Inferior parietal cortex (tissue), 1 donor: ENCODE measurements around the gene AFAP1L1.

Source experiments
- DNase-seq: peaks from one replicate; pipeline ENCODE4 v3.0.0-alpha.2; 2016; ENCODE audit errors: extremely low spot score

Gene AFAP1L1

GRCh38 chr5:149271716-149272563, at the start of gene AFAP1L1:
TSS of gene AFAP1L1 (plus strand) at chr5:149271859. CDS start at chr5:149271969, 110 bp downstream.
- DNase-seq = peak; percentile 25

DNA sequence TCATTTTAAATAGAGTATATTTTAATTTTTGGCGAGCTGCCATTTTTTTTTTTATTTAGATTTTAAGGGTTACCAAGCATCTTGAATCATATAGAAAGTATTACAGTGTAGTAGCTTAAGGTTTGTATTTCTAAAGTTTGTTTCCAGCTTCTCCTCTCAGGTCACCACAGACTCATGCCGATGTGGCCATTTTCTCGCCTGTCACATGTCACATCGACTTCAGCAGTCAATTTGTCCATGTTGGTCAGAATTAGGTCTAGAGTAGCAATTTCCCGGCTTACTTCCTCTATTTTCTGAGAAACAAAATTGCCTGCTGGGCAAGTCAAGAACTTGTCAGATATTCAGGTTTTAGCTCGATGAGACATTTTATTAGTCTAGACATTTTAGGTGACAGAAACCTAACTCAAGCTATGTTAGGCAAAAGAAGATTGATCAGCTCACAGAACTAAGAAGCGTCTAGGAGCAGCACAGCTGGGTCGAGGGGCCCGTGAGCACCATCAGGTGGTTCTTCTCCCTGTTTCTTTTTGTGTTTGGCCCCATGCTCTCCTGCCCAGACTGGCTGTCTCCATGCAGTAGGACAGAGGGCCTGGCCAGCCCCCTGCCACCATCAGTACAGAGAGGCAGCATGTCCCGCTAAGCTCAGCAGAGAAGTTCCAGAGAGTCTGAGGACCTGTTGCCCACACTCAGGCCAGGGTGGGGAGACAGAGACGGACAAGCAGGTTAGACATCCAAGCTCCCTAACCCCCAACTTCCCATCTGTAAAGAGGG, 48.4 kb upstream of the AFAP1L1 start:
- DNase-seq = no peak

DNA sequence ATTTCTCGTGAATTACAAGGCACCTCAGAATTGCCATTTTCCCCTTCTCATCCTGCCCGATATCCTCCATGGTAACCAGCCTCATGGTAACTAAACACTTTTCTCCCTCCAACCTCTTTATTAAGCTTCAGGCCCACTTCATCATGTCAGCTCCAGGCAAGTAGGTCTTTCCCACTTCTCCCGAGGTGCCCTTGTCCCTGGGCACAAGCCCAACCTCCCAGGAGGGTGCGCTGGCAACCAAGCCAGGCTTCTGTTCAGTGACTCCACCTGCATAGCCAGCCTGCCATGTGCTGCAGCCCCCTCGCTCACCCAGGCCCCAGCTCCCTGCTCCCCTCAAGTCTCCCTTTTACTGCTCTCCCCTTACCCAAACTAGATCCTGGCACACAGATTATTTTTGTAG, 47.4 kb upstream of the AFAP1L1 start:
- no peak for DNase-seq

DNA sequence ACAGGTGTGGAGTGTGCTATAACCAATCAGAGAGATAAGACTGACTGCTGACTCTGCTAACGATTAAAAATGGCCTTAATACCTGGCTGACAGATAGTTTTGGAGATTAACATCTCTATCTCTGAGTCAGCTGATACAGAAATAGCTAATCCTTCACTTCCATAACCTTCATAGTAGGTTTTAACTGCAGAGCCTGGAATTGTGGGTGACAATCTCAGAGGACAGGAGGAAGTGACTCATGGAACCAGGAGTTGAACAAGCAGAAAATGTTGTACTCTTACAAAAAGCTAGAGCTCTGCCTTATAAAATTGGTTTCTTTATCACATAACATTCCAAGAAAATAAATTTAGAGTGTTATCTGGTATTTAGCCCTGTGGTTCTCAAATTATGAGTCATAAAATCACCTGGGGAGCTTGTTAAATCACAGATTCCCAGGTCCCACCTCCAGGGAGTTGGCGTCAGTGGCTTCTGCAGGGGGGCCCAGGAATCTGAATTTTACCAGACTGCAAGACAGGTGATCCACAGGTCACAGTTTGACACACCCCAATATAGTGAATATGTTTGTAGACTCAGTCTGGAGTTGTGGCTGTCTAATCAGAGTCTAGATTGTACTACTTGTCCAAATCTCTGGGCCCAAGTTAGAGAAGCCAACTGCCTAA, 44.4 kb upstream of the AFAP1L1 start:
- no peak for DNase-seq

GRCh38 chr5:149228618-149229297, 42.9 kb upstream of the AFAP1L1 start:
- peak; percentile 66 for DNase-seq

DNA sequence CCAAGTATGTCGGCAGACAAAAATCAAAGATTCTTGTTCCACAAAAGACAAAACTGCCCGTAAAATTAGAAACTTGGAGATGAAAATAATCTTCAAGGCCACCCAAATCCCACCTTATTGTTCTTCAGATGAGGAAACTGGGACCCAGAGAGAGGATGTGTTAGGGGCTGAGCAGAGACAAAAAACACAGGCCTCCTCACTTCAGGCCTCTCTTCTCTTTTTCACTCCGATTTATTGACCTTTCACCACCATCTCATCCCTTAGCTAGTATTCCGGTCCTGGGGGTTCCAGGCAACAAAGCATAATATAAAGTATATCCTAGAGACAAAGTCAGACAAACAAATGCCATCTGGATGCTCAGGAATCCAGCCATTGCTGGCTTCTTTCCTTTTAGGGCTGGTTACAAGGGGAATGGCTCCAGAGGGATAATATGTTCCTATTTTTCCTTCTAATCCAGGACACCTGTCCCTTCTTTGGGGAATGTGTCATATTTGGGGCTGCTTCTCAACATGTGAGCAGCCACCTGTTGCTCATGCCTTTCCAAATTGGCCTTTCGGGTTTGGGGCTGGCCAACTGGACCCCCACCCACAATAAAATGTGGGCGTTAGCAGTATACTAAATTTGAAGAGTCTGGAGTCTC, 42.2 kb upstream of the AFAP1L1 start:
- no peak for DNase-seq

DNA sequence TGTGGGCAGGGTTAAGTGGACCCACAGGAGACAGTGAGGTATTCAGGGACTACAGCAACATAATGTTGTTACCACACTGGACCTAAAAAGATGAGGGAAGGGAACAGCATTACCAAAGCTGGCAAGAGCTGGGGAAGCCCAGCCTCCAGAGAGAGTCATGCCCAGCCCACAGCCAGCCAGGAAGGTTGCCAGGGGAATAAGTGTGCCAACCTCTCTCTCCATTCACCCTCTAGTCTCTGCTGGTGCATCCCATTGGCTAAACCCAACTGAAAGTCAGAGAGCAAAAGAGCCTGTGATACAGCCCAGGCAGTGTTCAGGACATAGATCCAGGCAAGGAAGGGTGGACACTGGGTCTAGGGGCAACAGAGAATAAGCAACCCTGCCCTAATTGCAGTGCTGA, 35.8 kb upstream of the AFAP1L1 start:
- DNase-seq = no peak

GRCh38 chr5:149237662-149238061, 34.0 kb upstream of the AFAP1L1 start:
- DNase-seq = no peak

DNA sequence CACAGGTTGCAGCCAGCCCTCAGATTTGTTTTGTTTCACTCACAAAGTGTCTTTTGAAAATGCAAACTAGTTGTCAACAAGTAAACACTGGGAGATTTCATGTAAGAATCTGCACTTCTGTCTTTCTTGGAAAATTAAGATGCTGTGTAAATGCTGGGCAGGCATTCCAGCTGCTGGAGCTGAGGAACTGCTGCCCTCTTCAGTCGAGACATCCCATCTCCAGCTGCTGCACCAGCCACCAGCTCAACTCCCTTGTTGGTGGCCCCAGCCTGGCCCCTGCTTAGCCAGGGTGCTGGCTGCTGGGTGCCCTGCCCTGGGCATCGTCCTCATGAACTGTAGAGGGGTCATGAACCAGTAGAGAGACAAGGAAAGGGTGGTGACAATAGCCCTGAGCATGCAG, 33.1 kb upstream of the AFAP1L1 start:
- no peak for DNase-seq

DNA sequence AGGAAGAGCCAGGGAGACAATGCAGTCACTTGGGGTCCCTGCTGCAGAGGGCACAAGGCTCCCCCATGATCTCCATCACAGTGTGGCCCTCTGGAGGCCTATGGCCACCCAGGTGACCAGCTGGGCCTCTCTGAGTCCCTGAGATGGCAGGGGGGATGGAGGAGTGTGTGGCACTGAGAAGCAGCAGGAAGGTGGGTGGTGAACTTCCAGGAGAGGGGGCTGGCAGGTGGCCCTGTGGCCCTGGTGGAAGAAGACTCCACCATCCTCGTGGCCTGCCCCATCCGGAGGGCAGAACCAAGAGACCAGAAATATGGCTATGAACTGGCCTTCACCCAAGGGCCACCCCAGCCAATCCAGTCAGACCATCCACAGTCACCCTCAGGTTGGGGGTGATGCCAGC, 31.7 kb upstream of the AFAP1L1 start:
- no peak for DNase-seq

GRCh38 chr5:149240354-149240998, 31.2 kb upstream of the AFAP1L1 start:
- no peak for DNase-seq

- DNase-seq = no peak
These were observed 29.3 kb upstream of the AFAP1L1 start for GRCh38 chr5:149242339-149242738.

DNA sequence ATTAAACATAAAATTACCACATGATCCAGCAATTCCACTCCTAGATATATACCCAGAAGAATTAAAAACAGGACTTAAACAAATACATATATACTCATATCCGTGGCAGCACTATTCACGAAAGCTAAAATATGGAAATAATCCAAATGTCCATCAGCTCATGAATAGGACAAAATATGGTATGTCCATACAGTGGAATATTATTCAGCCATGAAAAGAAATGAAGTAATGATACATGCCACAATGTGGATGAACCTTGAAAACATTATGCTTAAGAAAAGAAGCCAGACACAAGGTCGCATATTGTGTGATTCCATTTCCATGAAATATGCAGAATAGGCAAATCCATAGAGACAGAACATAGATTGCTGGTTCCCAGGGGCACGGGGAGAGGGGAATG, 24.8 kb upstream of the AFAP1L1 start:
- DNase-seq = no peak

DNA sequence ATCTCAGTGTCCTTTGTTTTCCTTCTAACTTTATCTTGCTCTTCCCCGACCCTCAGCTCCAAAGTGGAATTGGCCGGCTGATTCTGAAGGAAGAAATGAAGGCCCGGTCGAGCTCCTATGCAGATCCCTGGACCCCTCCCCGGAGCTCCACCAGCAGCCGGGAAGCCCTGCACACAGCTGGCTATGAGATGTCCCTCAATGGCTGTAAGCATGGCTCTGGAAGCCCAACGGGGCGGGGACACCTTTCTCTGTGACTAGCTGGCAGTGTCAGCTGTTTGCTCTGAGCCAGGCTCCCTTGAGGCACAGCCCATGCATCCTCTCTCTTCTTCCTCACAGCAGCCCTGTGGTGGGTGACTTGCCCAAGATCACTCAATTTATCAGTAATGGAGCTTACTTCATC, 23.9 kb upstream of the AFAP1L1 start:
- no peak for DNase-seq

DNA sequence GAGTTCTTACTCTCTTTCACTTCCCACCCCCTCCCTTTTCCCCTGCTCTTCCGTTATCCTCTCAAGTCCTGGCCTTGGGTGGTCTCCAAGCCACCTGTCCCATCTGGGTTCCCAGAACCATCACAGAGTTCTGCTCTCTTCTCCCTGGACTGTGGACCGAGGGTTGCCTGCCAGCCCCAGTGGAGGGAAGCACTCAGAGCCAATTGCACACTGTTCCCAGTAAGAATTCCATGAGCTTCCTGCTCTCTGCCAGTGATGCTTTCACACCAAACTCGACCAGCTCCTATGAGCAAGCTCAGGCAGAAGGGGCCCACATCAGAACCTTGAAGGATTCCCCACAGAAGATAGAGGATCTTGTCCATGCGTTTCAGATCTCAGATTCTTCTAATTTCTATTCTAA, 20.1 kb upstream of the AFAP1L1 start:
- no peak for DNase-seq

- DNase-seq = no peak
These were observed 17.2 kb upstream of the AFAP1L1 start for GRCh38 chr5:149254506-149254905.

- DNase-seq = no peak
These were observed 15.2 kb upstream of the AFAP1L1 start for GRCh38 chr5:149256451-149256850.

DNA sequence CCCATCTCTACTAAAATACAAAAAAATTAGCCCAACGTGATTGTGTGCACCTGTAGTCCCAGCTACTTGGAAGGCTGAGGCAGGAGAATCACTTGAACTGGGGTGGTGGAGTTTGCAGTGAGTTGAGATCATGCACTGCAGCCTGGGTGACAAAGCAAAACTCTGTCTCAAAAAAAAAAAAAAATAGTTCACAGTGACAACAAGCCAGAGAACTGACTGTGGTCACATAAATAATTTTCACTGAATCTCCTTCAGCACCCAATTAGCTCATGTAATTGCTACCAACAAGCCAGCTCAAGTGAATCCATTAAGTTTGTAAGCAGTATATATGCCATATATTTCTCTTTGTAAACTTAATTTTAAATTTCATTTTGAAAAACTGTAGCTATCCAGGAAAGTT, 14.5 kb upstream of the AFAP1L1 start:
- no peak for DNase-seq

DNA sequence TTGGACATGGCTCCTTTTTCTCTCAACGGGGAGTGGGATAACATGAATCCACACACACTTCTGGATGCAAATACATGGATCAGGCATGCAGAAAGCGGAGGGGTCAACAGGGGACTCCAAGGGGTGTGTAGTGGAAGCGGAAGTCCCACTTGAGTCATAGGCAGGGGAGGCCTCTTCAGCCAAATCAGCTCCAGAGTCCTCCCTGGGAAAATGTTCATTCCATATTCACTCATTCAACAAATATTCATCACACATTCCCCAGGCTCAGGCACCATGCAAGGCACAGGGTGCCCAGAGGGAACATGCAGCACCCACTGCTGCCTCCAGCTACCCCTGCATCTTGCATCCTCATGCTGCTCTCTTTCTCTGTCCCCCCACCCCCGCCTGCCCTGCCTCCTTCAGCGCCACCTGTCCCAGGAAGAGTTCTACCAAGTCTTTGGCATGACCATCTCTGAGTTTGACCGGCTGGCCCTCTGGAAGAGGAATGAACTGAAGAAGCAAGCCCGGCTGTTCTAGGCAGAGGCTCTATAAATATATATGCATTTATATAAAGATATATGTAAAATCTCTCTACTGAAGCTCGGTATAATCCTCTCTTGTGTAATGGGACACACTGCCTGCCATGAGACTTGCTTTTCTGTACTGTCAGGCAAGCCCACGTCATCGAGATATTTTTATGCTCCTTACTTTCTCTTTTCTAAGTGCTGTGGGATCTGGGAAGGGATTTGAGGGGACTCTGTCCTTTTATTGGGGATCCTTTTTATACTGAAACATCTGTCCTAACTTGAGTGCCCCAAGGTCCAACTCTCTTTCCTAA, 13.6 kb upstream of the AFAP1L1 start:
- DNase-seq = no peak

- DNase-seq = no peak
These were observed 10.9 kb upstream of the AFAP1L1 start for GRCh38 chr5:149260761-149261160.
